Measurements from ENCODE around the gene PPP6R1. TPM values are rescaled to one million over a fixed set of nuclear protein-coding genes. Genes with fewer than 3 reads are reported as not detected.

Gene PPP6R1
- total RNA-seq, 1 experiment from 2014 or later, result 96.7 TPM

GRCh38 chr19:55258476-55258827 is 365 bp downstream of the PPP6R1 start:
- ATAC-seq (peak; percentile 22), DNase-seq (ENCODE audit: low read depth, low spot score) (no peak)
- no peak overlapping the region for H2AFZ ChIP-seq (ENCODE audit: low read depth, low read length, poor library complexity, severe bottlenecking)
- POLR2A ChIA-PET, result interaction anchor here (1.0 to 2.5 kb wide), 10 partner anchors 10 to 126 kb away, joined by 4 to 45 read pairs (median 6); partner anchors contain the start of genes HSPBP1, KMT5C, PTPRH and TMEM238
- H4K20me1 ChIP-seq (ENCODE audit: insufficient read depth), result no peaks in the 10 kb centered on the region
- RAD21 ChIA-PET (ENCODE audit: low non-redundant PET in 1 of 2, low total read pairs in 2 of 2, uncharacterized antibody in 2 of 2, unreplicated experiment in 2 of 2), result interaction anchor here in 1 of 2 experiments (1.1 to 1.4 kb wide), 2 partner anchors 42 to 126 kb away, joined by 4 to 8 read pairs; partner anchors contain the start of gene TMEM238
- H3K79me2 ChIP-seq (ENCODE audit: insufficient read depth, low read length), result peaks cover 53% of the 10 kb centered on the region
- peaks cover 20 to 41% of the 10 kb centered on the region in 2 experiments for H3K4me1 ChIP-seq (ENCODE audit: control insufficient read depth in 1 of 2, insufficient read depth in 2 of 2, low read length in 2 of 2)
- H3K9me3 ChIP-seq (ENCODE audit: control insufficient read depth in 1 of 2, insufficient read depth in 1 of 2, low read depth in 1 of 2, low read length in 2 of 2), result no peaks in the 10 kb centered on the region
- CTCF ChIA-PET, result interaction anchor here (1.9 kb wide), 1 partner anchor 160 kb away, joined by 8 read pairs; no protein-coding TSS in a partner anchor
- peak overlapping the region; percentile 89 to 96 for H3K4me3 ChIP-seq (replicated peaks in 1 of 2; ENCODE audit: low read depth in 1 of 2, low read length in 2 of 2)
- BruUV-seq (replicated peaks), result no TSS peak
- TF ChIP-seq ZBTB33 (IDR thresholded peaks at IDR 0.05; ENCODE audit: extremely low read depth, insufficient replicate concordance, low read length) (no peak), SRF (IDR thresholded peaks at IDR 0.05; ENCODE audit: low read depth) (no peak), EZH2 (IDR thresholded peaks at IDR 0.05) (no peak), REST (IDR thresholded peaks at IDR 0.05; ENCODE audit: low read depth) (no peak), ZFX (IDR thresholded peaks at IDR 0.05) (no peak), CTCF (IDR thresholded peaks at IDR 0.05 in 2 of 3, conservative IDR thresholded peaks at IDR 0.05 in 1 of 3; ENCODE audit: borderline replicate concordance in 1 of 3, insufficient read depth in 1 of 3, low read depth in 2 of 3, low read length in 2 of 3) (no peak), POLR2AphosphoS5 (IDR thresholded peaks at IDR 0.05; ENCODE audit: low read depth, low read length) (no peak), ZNF274 (IDR thresholded peaks at IDR 0.05; ENCODE audit: low read depth, low read length) (no peak), SP1 (IDR thresholded peaks at IDR 0.05; ENCODE audit: low read depth) (no peak), TCF7L2 (IDR thresholded peaks at IDR 0.05; ENCODE audit: borderline replicate concordance, extremely low read depth, insufficient read depth, insufficient read length) (no peak), JUND (IDR thresholded peaks at IDR 0.05) (no peak), ELF1 (IDR thresholded peaks at IDR 0.05; ENCODE audit: borderline replicate concordance, low read depth) (no peak), EGR1 (IDR thresholded peaks at IDR 0.05; ENCODE audit: low read depth) (no peak)
- H3K36me3 ChIP-seq (ENCODE audit: control insufficient read depth in 1 of 2, insufficient read depth in 2 of 2, low read length in 2 of 2), result peaks cover 0 to 13% of the 10 kb centered on the region in 2 experiments; a peak in 3 of 4 replicates
- no peaks in the 10 kb centered on the region for H3K9me2 ChIP-seq (ENCODE audit: insufficient read depth)
- intact Hi-C loops (cut with micrococcal nuclease), result loop anchor here (5.0 kb wide), 1 partner anchor 91 kb away; the partner anchor contains the start of gene DNAAF3
- peak overlapping the region; percentile 98 for H3K4me2 ChIP-seq (ENCODE audit: low read length)
- no peaks in the 10 kb centered on the region for H3K27me3 ChIP-seq (ENCODE audit: insufficient read depth, low read length)
- H3K27ac ChIP-seq (ENCODE audit: low read depth, low read length), result peak overlapping the region; percentile 79
- H3K9ac ChIP-seq (ENCODE audit: low read length), result peak overlapping the region; percentile 96
